H9 (cell line): Measurements from ENCODE around the gene WNT3. TPM values are rescaled to one million over a fixed set of nuclear protein-coding genes. Genes with fewer than 3 reads are reported as not detected.

ENCODE experiments used
- DNase-seq: peaks from one replicate; pipeline ENCODE4 v3.0.0-alpha.2; 2017
- H2AFZ ChIP-seq: one replicate; pipeline ENCODE4 v1.6.1; 2013; ENCODE audit warnings: mild to moderate bottlenecking, low read length, control low read depth, moderate library complexity
- H2AK5ac ChIP-seq: 2 replicates; pipeline ENCODE4 v1.6.1; 2013; ENCODE audit warnings: low read length, control low read depth, mixed read lengths; ENCODE audit not compliant: insufficient read length
- H2BK120ac ChIP-seq: one replicate; pipeline ENCODE4 v1.6.1; 2013; ENCODE audit warnings: low read depth, mild to moderate bottlenecking, low read length, control low read depth, inconsistent platforms; ENCODE audit not compliant: poor library complexity, severe bottlenecking
- H2BK12ac ChIP-seq: 2 replicates; pipeline ENCODE4 v1.6.1; 2013; ENCODE audit warnings: low read length, control low read depth, mixed read lengths, low read depth; ENCODE audit not compliant: insufficient read length
- H2BK15ac ChIP-seq: 2 replicates; pipeline ENCODE4 v1.6.1; 2013; ENCODE audit warnings: low read depth, low read length, control low read depth
- H2BK20ac ChIP-seq: one replicate; pipeline ENCODE4 v1.6.1; 2013; ENCODE audit warnings: low read depth, mild to moderate bottlenecking, low read length, control low read depth, inconsistent platforms; ENCODE audit not compliant: poor library complexity, severe bottlenecking
- H2BK5ac ChIP-seq: 2 replicates; pipeline ENCODE4 v1.6.1; 2013; ENCODE audit warnings: low read length, control low read depth, mixed read lengths; ENCODE audit not compliant: insufficient read length
- H3K14ac ChIP-seq: 2 replicates; pipeline ENCODE4 v1.6.1; 2013; ENCODE audit warnings: low read length, control low read depth; ENCODE audit not compliant: insufficient read depth
- H3K18ac ChIP-seq: 2 replicates; pipeline ENCODE4 v1.6.1; 2013; ENCODE audit warnings: low read depth, mild to moderate bottlenecking, mixed read lengths, low read length, control low read depth; ENCODE audit not compliant: insufficient read length
- H3K23ac ChIP-seq: 2 replicates; pipeline ENCODE4 v1.6.1; 2013; ENCODE audit warnings: low read length, control low read depth, mixed read lengths, low read depth; ENCODE audit not compliant: insufficient read length
- H3K23me2 ChIP-seq: 2 replicates; pipeline ENCODE4 v1.6.1; 2013; ENCODE audit warnings: low read depth, mild to moderate bottlenecking, mixed read lengths, low read length, control low read depth; ENCODE audit not compliant: insufficient read length, poor library complexity, severe bottlenecking
- H3K27ac ChIP-seq: 2 replicates; pipeline ENCODE4 v1.5.1; 2013; ENCODE audit warnings: low read length, control low read depth, mixed read lengths, low read depth; ENCODE audit not compliant: insufficient read length
- H3K27me3 ChIP-seq: 2 replicates; pipeline ENCODE4 v1.6.1; 2013; ENCODE audit warnings: low read length, control low read depth, inconsistent platforms; ENCODE audit not compliant: insufficient read depth
- H3K4ac ChIP-seq: 2 replicates; pipeline ENCODE4 v1.6.1; 2013; ENCODE audit warnings: low read depth, mild to moderate bottlenecking, control low read depth, inconsistent platforms, low read length, moderate library complexity
- H3K4me1 ChIP-seq: 2 replicates; pipeline ENCODE4 v1.6.1; 2013; ENCODE audit warnings: low read length, control low read depth, inconsistent platforms; ENCODE audit not compliant: insufficient read depth
- H3K4me2 ChIP-seq: 2 replicates; pipeline ENCODE4 v1.6.1; 2013; ENCODE audit warnings: low read length, control low read depth, mixed read lengths; ENCODE audit not compliant: insufficient read length, insufficient read depth
- H3K56ac ChIP-seq: 2 replicates; pipeline ENCODE4 v1.6.1; 2013; ENCODE audit warnings: low read depth, mild to moderate bottlenecking, mixed read lengths, low read length, control low read depth; ENCODE audit not compliant: insufficient read length
- H3K79me1 ChIP-seq: 2 replicates; pipeline ENCODE4 v1.6.1; 2013; ENCODE audit warnings: low read depth, mild to moderate bottlenecking, moderate library complexity, low read length, control low read depth, inconsistent platforms; ENCODE audit not compliant: insufficient read depth, poor library complexity, severe bottlenecking
- H3K79me2 ChIP-seq: 2 replicates; pipeline ENCODE4 v1.6.1; 2013; ENCODE audit warnings: low read length, control low read depth, inconsistent platforms; ENCODE audit not compliant: insufficient read depth
- H3K9ac ChIP-seq: 2 replicates; pipeline ENCODE4 v1.6.1; 2013; ENCODE audit warnings: low read length, control low read depth, mixed read lengths; ENCODE audit not compliant: insufficient read length; ENCODE audit errors: extremely low read depth
- H3K9me3 ChIP-seq: one replicate; pipeline ENCODE4 v1.6.1; 2013; ENCODE audit warnings: low read depth, low read length, inconsistent platforms; ENCODE audit not compliant: control insufficient read depth
- H3T11ph ChIP-seq: one replicate; pipeline ENCODE4 v1.6.1; 2013; ENCODE audit warnings: mild to moderate bottlenecking, low read length, control low read depth, inconsistent platforms
- H4K20me1 ChIP-seq: one replicate; pipeline ENCODE4 v1.6.1; 2013; ENCODE audit not compliant: control insufficient read depth, insufficient read length, insufficient read depth
- H4K5ac ChIP-seq: 2 replicates; pipeline ENCODE4 v1.6.1; 2013; ENCODE audit warnings: low read depth, mild to moderate bottlenecking, mixed read lengths, low read length, control low read depth; ENCODE audit not compliant: insufficient read length
- H4K8ac ChIP-seq: replicated peaks from 2 replicates; pipeline ENCODE4 v1.6.1; 2013; ENCODE audit warnings: low read length, control low read depth, mixed read lengths, low read depth; ENCODE audit not compliant: insufficient read length
- H4K91ac ChIP-seq: 2 replicates; pipeline ENCODE4 v1.6.1; 2013; ENCODE audit warnings: low read depth, mild to moderate bottlenecking, moderate library complexity, mixed read lengths, low read length, control low read depth; ENCODE audit not compliant: insufficient read length
- H3K27ac Mint-ChIP-seq, 3 experiments: 2 replicates in 2 of 3; 3 replicates in 1 of 3; pipeline ENCODE4 v1.8.0; 2020 to 2021; ENCODE audit warnings: mixed read lengths in 3 of 3, mild to moderate bottlenecking in 1 of 3, moderate library complexity in 1 of 3
- H3K27me3 Mint-ChIP-seq: 2 replicates; pipeline ENCODE4 v1.8.0; 2021; ENCODE audit warnings: low read depth, mild to moderate bottlenecking, moderate library complexity, mixed read lengths
- H3K36me3 Mint-ChIP-seq, 3 experiments: 2 replicates in 2 of 3; 3 replicates in 1 of 3; pipeline ENCODE4 v1.8.0; 2020 to 2021; ENCODE audit warnings: low read depth in 3 of 3, mixed read lengths in 3 of 3; ENCODE audit not compliant: insufficient read depth in 1 of 3
- H3K4me1 Mint-ChIP-seq, 2 experiments: 2 replicates each; pipeline ENCODE4 v1.8.0; 2020; ENCODE audit warnings: mixed read lengths in 2 of 2
- H3K4me3 Mint-ChIP-seq, 2 experiments: 2 replicates in 1 of 2; 3 replicates in 1 of 2; pipeline ENCODE4 v1.8.0; 2020 to 2021; ENCODE audit warnings: mild to moderate bottlenecking in 2 of 2, mixed read lengths in 2 of 2, moderate library complexity in 1 of 2
- H3K9me3 Mint-ChIP-seq, 2 experiments: 2 replicates in 1 of 2; 3 replicates in 1 of 2; pipeline ENCODE4 v1.8.0; 2020; ENCODE audit warnings: mild to moderate bottlenecking in 2 of 2, mixed read lengths in 2 of 2, moderate library complexity in 1 of 2
- CTCF ChIP-seq: fragments of 200-600 bp; sonication (generic); conservative IDR thresholded peaks from 3 replicates; pipeline ENCODE4 v1.8.0; 2021; ENCODE audit warnings: antibody characterized with exemption, mild to moderate bottlenecking
- WGBS: extraction: QIAGEN DNeasy Blood & Tissue Kit; methylation state at CpG from one replicate; pipeline ENCODE4 v1.1.7; 2013; ENCODE audit warnings: missing lambda C conversion rate, low lambda C conversion rate, mixed read lengths; ENCODE audit not compliant: insufficient read length; ENCODE audit errors: extremely low coverage; 5-methylcytosine and 5-hydroxymethylcytosine counted together
- total RNA-seq: library from RNA; stranded (reverse); gene quantifications from 2 replicates; pipeline ENCODE4 v1.2.1, GENCODE V29; 2021

WNT3 gene
- total RNA-seq, 1 experiment from 2014 or later: 22.4 TPM

- Histone ChIP-seq H3K4me1 (peaks cover 8% of the 10 kb centered on the region; the same call in 1 of the 2 replicates), H2BK120ac (no peak overlapping the region), H2AFZ (no peak overlapping the region), H3T11ph (no peak overlapping the region), H2BK15ac (no peak overlapping the region), H4K20me1 (no peaks in the 10 kb centered on the region), H3K79me2 (no peaks in the 10 kb centered on the region), H3K23me2 (peaks cover 25% of the 10 kb centered on the region), H4K91ac (no peak overlapping the region), H3K9me3 (no peaks in the 10 kb centered on the region), H3K56ac (no peak overlapping the region), H3K9ac (no peak overlapping the region), H3K4ac (no peak overlapping the region), H3K79me1 (no peaks in the 10 kb centered on the region), H3K14ac (no peak overlapping the region), H4K8ac (no peak overlapping the region), H2BK5ac (no peak overlapping the region), H3K4me2 (no peak overlapping the region), H3K18ac (no peak overlapping the region), H3K27me3 (peaks cover 33% of the 10 kb centered on the region), H3K23ac (no peak overlapping the region), H4K5ac (no peak overlapping the region), H2BK12ac (no peak overlapping the region), H2AK5ac (no peak overlapping the region), H2BK20ac (no peak overlapping the region), H3K27ac (no peak overlapping the region)
- Mint-ChIP-seq H3K4me1 (peaks cover 67 to 71% of the 10 kb centered on the region in 2 experiments), H3K4me3 (peak overlapping the region in 1 of 2 experiments; percentile 81; a peak in 2 of 5 replicates), H3K36me3 (no peaks in the 10 kb centered on the region; a peak in 1 of 7 replicates), H3K9me3 (no peaks in the 10 kb centered on the region; a peak in 2 of 5 replicates), H3K27me3 (peaks cover 56% of the 10 kb centered on the region), H3K27ac (no peak overlapping the region)
- no peak for TF ChIP-seq CTCF
- peak; percentile 39 for DNase-seq
- no CpG with 5 or more reads among the region's 12 CpGs for WGBS
Measured at GRCh38 chr17:46815474-46816353, 2.8 kb downstream of the WNT3 start.
